ENCODE measurements around the gene STEAP1B. TPM values are rescaled to one million over a fixed set of nuclear protein-coding genes. Genes with fewer than 3 reads are reported as not detected.
A peak's percentile ranks its signal among the peaks of the same experiment; 100 is the strongest.
"Not testable (repeated sequence)": the region's sequence is repeated elsewhere in the genome, so short reads cannot be mapped to it uniquely, and the experiment has no call there.

STEAP1B gene
- total RNA-seq, 4 donors from 2014 or later = 1.6 to 2.2 (median 1.6) TPM

DNA sequence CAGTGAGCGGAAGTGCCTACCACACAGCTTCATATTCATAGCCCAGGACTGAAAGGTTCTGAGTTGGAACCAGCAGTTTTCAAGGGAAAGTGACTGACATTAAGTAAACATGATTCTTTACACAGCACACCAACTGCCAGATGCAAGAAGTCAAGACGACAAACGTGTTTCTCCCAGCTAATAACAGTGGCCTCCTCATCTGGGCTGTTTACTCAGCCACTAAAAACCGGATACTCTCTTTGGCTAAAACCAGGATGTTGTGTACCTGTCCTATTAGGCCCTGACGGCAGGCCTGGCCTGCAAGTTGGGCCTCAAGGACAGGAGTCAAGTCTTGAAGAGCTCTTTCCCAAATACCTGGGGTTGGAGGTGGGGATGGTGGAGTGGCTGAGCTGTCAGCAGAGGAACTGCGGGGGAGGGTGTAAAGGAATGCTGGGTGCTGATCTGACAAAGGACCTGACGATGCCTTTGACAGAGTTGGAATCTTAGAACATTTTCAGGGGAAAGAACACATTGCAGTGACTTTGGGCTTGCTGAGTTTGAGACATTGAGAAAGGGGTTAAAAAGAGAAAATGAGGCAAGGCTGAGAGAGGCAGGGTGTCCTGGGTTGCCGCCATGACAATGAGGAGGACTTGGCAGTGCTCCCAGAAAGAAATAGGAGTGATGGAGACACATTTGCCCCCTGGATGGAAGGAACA is 57.7 kb downstream of the STEAP1B start:
- Histone ChIP-seq H3K9me3 (no peaks in the 10 kb centered on the region), H3K4me3 (no peak overlapping the region), H3K36me3 (no peaks in the 10 kb centered on the region), H3K27ac (replicated peaks in 1 of 4) (no peak overlapping the region), H3K4me1 (peaks cover 18 to 25% (median 22%) of the 10 kb centered on the region in 4 donors), H3K27me3 (no peaks in the 10 kb centered on the region)
- TF ChIP-seq EP300 (IDR thresholded peaks at IDR 0.05) (no peak), CTCF (IDR thresholded peaks at IDR 0.05) (no peak)
- DNase-seq (ENCODE audit: extremely low spot score) = peak; percentile 70
- intact Hi-C loops (cut with DNase I) = no loop called here
- WGBS = 67% methylated on average over 8 of the region's 8 CpGs

- intact Hi-C loops (cut with DNase I) = no loop called here
- Histone ChIP-seq H3K27me3 (no peaks in the 10 kb centered on the region), H3K36me3 (no peaks in the 10 kb centered on the region)
Observed at GRCh38 chr7:22441157-22441556, 58.8 kb downstream of the STEAP1B start.

GRCh38 chr7:22438994-22439393 is 61.0 kb downstream of the STEAP1B start:
- no peak overlapping the region for H3K4me3 ChIP-seq
- H3K9me3 ChIP-seq = no peaks in the 10 kb centered on the region
- 87% methylated on average over 3 of the region's 3 CpGs for WGBS
- TF ChIP-seq CTCF (IDR thresholded peaks at IDR 0.05) = no peak
- TF ChIP-seq POLR2AphosphoS5 (IDR thresholded peaks at IDR 0.05) = no peak
- no peak for TF ChIP-seq POLR2A (IDR thresholded peaks at IDR 0.05; ENCODE audit: low read depth)
- no peak for TF ChIP-seq EP300 (IDR thresholded peaks at IDR 0.05)
- H3K4me1 ChIP-seq = peaks cover 0 to 4% (median under 1%) of the 10 kb centered on the region in 4 donors
- no peaks in the 10 kb centered on the region for H3K27me3 ChIP-seq
- H3K27ac ChIP-seq (replicated peaks in 1 of 4) = no peak overlapping the region
- DNase-seq (ENCODE audit: extremely low spot score) = no peak
- intact Hi-C loops (cut with DNase I) = no loop called here
- H3K36me3 ChIP-seq = no peaks in the 10 kb centered on the region

More at GRCh38 chr7:22441157-22441556, 58.8 kb downstream of the STEAP1B start:
- no peak overlapping the region for H3K4me3 ChIP-seq
- peaks cover 17 to 23% (median 20%) of the 10 kb centered on the region in 4 donors for H3K4me1 ChIP-seq
- H3K9me3 ChIP-seq = no peaks in the 10 kb centered on the region
- peak; percentile 53 for DNase-seq (ENCODE audit: extremely low spot score)
- H3K27ac ChIP-seq (replicated peaks in 1 of 4) = no peak overlapping the region
- 99% methylated on average over 3 of the region's 3 CpGs for WGBS
- TF ChIP-seq EP300 (IDR thresholded peaks at IDR 0.05) = no peak

DNA sequence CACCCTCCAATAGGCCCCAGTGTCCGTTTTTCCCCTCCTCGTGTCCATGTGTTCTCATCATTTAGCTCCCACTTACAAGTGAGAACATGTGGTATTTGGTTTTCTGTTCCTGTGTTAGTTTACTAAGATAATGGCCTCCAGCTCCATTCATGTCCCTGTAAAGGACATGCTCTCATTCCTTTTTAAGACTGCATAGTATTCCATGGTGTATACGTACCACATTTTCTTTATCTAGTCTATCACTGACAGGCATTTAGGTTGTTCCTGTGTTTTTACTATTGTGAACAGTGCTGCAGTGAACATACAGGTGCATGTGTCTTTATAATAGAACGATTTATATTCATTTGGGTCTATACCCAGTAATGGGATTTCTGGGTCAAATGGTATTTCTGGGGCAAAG is 63.4 kb downstream of the STEAP1B start:
- H3K4me3 ChIP-seq; H3K27me3 ChIP-seq; H3K9me3 ChIP-seq; intact Hi-C loops (cut with DNase I); H3K27ac ChIP-seq (replicated peaks in 1 of 4); DNase-seq (ENCODE audit: extremely low spot score); H3K4me1 ChIP-seq; H3K36me3 ChIP-seq: not testable (repeated sequence)
- WGBS = 92% methylated on average over 4 of the region's 4 CpGs

DNA sequence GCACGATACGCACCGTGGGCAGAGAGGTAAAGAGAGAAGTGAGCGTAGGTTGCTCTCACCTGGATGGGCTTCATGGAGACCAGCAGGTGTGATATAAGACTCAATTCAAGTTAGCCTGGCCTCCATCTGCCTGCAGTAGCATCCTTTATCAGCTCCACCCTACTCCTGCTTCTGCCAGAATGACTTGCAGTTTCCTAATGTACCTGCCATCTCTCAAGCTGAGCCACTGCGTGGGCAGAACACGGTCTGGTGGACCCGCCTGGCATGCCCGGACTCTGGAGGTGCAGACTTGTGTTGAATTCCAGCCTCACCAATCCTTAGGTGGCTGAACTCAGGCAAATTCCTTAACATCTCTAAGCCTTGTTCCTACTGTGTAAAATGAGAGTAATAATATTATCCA is 64.3 kb downstream of the STEAP1B start:
- Histone ChIP-seq H3K36me3 (no peaks in the 10 kb centered on the region), H3K27ac (replicated peaks in 1 of 4) (no peak overlapping the region), H3K27me3 (no peaks in the 10 kb centered on the region), H3K9me3 (no peaks in the 10 kb centered on the region), H3K4me3 (no peak overlapping the region), H3K4me1 (no peaks in the 10 kb centered on the region)
- intact Hi-C loops (cut with DNase I) = no loop called here
- TF ChIP-seq POLR2AphosphoS5 (IDR thresholded peaks at IDR 0.05) = no peak
- TF ChIP-seq CTCF (IDR thresholded peaks at IDR 0.05) = no peak
- TF ChIP-seq EP300 (IDR thresholded peaks at IDR 0.05) = no peak
- no peak for TF ChIP-seq POLR2A (IDR thresholded peaks at IDR 0.05; ENCODE audit: low read depth)
- WGBS = 97% methylated on average over 8 of the region's 8 CpGs
- DNase-seq (ENCODE audit: extremely low spot score) = peak; percentile 88

DNA sequence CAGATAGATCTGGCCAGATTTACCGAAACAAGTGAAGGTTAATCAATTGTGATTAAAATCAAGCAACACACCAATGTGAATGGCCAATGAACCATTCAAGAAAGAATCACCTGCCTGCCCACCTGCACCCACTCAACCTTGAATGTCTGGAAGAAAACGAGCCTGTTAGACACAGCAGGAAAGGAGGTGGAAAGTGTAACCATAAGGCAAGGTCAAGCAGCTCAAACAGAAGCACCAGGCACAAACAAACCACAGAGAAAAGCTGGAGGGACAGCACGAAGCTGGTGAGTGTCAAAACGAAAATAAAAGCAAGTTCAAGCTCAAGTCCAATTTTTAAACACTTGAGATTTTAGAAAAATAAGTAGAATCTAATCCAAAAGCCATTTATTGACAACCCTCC is 64.9 kb downstream of the STEAP1B start:
- Histone ChIP-seq H3K4me1 (no peaks in the 10 kb centered on the region), H3K36me3 (no peaks in the 10 kb centered on the region), H3K27ac (replicated peaks in 1 of 4) (no peak overlapping the region), H3K27me3 (no peaks in the 10 kb centered on the region), H3K9me3 (no peaks in the 10 kb centered on the region), H3K4me3 (no peak overlapping the region)
- DNase-seq (ENCODE audit: extremely low spot score) = peak; percentile 47
- intact Hi-C loops (cut with DNase I) = no loop called here
- TF ChIP-seq POLR2AphosphoS5 (IDR thresholded peaks at IDR 0.05) = no peak
- TF ChIP-seq CTCF (IDR thresholded peaks at IDR 0.05) = no peak
- TF ChIP-seq EP300 (IDR thresholded peaks at IDR 0.05) = no peak
- TF ChIP-seq POLR2A (IDR thresholded peaks at IDR 0.05; ENCODE audit: low read depth) = no peak
- 79% methylated on average over 4 of the region's 4 CpGs for WGBS

Data from esophagus muscularis mucosa (tissue), 4 donors.